ENCODE results near the gene GPC5.

DNA sequence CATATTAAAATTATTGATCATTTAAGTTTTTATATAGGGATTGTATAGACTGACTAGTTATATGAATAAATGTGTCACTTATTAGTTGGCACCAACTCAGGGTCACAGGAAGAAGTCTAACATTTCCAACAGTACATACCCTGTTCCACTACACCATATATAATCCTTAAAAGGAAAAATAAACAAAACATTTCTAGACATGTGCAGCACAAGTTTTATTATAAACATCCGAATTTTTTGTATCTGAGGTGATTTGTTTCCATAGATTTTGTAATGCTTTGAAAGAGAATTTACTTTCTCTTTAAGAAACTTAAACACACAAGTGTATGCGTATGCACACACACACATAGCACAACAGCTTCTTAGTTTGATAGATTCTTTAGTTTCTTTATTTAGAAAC, 1409.5 kb downstream of the GPC5 start:
- no peak for TF ChIP-seq POLR2A (IDR thresholded peaks at IDR 0.05; ENCODE audit: low read depth, low read length)
- TF ChIP-seq, protein P1, sequence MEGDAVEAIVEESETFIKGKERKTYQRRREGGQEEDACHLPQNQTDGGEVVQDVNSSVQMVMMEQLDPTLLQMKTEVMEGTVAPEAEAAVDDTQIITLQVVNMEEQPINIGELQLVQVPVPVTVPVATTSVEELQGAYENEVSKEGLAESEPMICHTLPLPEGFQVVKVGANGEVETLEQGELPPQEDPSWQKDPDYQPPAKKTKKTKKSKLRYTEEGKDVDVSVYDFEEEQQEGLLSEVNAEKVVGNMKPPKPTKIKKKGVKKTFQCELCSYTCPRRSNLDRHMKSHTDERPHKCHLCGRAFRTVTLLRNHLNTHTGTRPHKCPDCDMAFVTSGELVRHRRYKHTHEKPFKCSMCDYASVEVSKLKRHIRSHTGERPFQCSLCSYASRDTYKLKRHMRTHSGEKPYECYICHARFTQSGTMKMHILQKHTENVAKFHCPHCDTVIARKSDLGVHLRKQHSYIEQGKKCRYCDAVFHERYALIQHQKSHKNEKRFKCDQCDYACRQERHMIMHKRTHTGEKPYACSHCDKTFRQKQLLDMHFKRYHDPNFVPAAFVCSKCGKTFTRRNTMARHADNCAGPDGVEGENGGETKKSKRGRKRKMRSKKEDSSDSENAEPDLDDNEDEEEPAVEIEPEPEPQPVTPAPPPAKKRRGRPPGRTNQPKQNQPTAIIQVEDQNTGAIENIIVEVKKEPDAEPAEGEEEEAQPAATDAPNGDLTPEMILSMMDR (IDR thresholded peaks at IDR 0.05; ENCODE audit: extremely low read depth in 1 of 2, insufficient read depth in 1 of 2, low read depth in 1 of 2, low read length in 2 of 2): no peak
- TF ChIP-seq FOS (IDR thresholded peaks at IDR 0.05; ENCODE audit: borderline replicate concordance, insufficient read depth, low read length): no peak
- no peak for TF ChIP-seq POLR2AphosphoS5 (IDR thresholded peaks at IDR 0.05; ENCODE audit: insufficient read depth, low read depth, low read length)
- TF ChIP-seq JUN (IDR thresholded peaks at IDR 0.05; ENCODE audit: borderline replicate concordance, insufficient read depth, insufficient read length, low read depth): no peak
- TF ChIP-seq, protein P2, sequence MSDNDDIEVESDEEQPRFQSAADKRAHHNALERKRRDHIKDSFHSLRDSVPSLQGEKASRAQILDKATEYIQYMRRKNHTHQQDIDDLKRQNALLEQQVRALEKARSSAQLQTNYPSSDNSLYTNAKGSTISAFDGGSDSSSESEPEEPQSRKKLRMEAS (IDR thresholded peaks at IDR 0.05; ENCODE audit: insufficient read depth, insufficient read length): no peak
- TF ChIP-seq MYC (IDR thresholded peaks at IDR 0.05; ENCODE audit: low read depth, low read length): no peak
- TF ChIP-seq EZH2 (IDR thresholded peaks at IDR 0.05; ENCODE audit: borderline replicate concordance, low read depth, low read length, severe bottlenecking): no peak
- TF ChIP-seq GATA2 (IDR thresholded peaks at IDR 0.05; ENCODE audit: insufficient read depth, insufficient read length, low read depth, low read length): no peak

Data from endothelial cell of umbilical vein (primary cell).